Measurements from ENCODE around the gene TMPRSS4.

TMPRSS4 gene

DNA sequence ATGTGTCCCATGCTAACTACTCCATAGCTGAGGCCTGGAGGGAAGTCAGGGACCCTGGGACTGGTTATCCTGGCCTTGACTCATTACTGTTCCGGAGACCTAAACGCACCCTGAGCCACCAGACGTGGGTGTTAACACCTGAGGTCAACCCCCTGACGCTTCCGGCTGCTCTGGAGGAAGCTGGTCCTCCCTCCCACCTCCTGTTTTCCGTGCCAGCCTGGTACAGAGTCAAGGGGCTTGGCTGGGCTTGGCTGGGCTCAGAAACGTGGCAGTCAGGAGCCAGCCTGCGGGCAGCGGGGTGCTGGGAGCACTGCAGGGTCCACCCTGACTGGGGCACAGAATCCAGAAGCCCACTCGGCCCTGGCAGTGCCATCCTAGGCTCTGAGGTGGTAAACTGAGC lies 2.6 kb downstream of the TMPRSS4 start:
- ATAC-seq (ENCODE audit: low read depth) (no peak), DNase-seq (ENCODE audit: low spot score) (no peak)
- H3K27me3 ChIP-seq (ENCODE audit: insufficient read depth, poor library complexity, severe bottlenecking): no peaks in the 10 kb centered on the region
- H3K4me1 ChIP-seq (ENCODE audit: insufficient read depth, poor library complexity, severe bottlenecking): peaks cover 36% of the 10 kb centered on the region
- no peak overlapping the region for H3K4me3 ChIP-seq (ENCODE audit: severe bottlenecking)
- no peak overlapping the region for H3K27ac ChIP-seq (ENCODE audit: poor library complexity, severe bottlenecking)
- TF ChIP-seq CTCF (IDR thresholded peaks at IDR 0.05; ENCODE audit: poor library complexity, severe bottlenecking): no peak
- no peaks in the 10 kb centered on the region for H3K36me3 ChIP-seq (ENCODE audit: low read depth)
- no peaks in the 10 kb centered on the region for H3K9me3 ChIP-seq (ENCODE audit: severe bottlenecking)

DNA sequence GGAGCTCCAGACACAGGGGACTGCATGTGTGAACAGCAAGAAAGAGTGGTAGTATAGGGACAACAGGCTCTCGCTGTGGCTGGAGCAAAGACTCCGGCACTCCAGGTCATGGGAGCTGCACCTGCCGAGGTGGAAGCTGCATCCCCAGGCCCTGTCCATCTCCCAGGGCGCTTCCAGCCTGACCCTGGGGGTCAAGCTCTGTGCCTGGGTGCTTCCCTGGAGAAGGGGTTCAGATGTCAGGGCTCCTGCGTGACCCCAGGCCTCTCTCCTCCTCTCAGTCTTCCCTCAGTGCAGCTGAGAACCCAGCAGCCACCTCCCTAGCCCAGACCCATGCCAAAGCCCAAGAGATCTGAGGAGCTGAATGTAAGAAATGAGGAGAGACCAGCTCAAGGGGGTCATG lies 3.4 kb downstream of the TMPRSS4 start:
- ATAC-seq (ENCODE audit: low read depth) (no peak), DNase-seq (ENCODE audit: low spot score) (no peak)
- Histone ChIP-seq H3K27ac (ENCODE audit: poor library complexity, severe bottlenecking) (no peak overlapping the region), H3K9me3 (ENCODE audit: severe bottlenecking) (no peaks in the 10 kb centered on the region), H3K36me3 (ENCODE audit: low read depth) (no peaks in the 10 kb centered on the region), H3K27me3 (ENCODE audit: insufficient read depth, poor library complexity, severe bottlenecking) (no peaks in the 10 kb centered on the region), H3K4me3 (ENCODE audit: severe bottlenecking) (no peak overlapping the region), H3K4me1 (ENCODE audit: insufficient read depth, poor library complexity, severe bottlenecking) (peaks cover 30% of the 10 kb centered on the region)
- TF ChIP-seq CTCF (IDR thresholded peaks at IDR 0.05; ENCODE audit: poor library complexity, severe bottlenecking): no peak

- H3K9me3 ChIP-seq (ENCODE audit: severe bottlenecking): no peaks in the 10 kb centered on the region
- ATAC-seq (ENCODE audit: low read depth): peak; percentile 24
- no peak for DNase-seq (ENCODE audit: low spot score)
- H3K27me3 ChIP-seq (ENCODE audit: insufficient read depth, poor library complexity, severe bottlenecking): no peaks in the 10 kb centered on the region
- H3K27ac ChIP-seq (ENCODE audit: poor library complexity, severe bottlenecking): no peak overlapping the region
- no peak overlapping the region for H3K4me3 ChIP-seq (ENCODE audit: severe bottlenecking)
- H3K4me1 ChIP-seq (ENCODE audit: insufficient read depth, poor library complexity, severe bottlenecking): peaks cover 19% of the 10 kb centered on the region
- no peak for TF ChIP-seq CTCF (IDR thresholded peaks at IDR 0.05; ENCODE audit: poor library complexity, severe bottlenecking)
- no peaks in the 10 kb centered on the region for H3K36me3 ChIP-seq (ENCODE audit: low read depth)
These were observed 4.5 kb downstream of the TMPRSS4 start for GRCh38 chr11:118081241-118081958.

- DNase-seq (ENCODE audit: low spot score) (no peak), ATAC-seq (ENCODE audit: low read depth) (no peak)
- H3K36me3 ChIP-seq (ENCODE audit: low read depth): no peaks in the 10 kb centered on the region
- peaks cover 8% of the 10 kb centered on the region for H3K4me1 ChIP-seq (ENCODE audit: insufficient read depth, poor library complexity, severe bottlenecking)
- TF ChIP-seq CTCF (IDR thresholded peaks at IDR 0.05; ENCODE audit: poor library complexity, severe bottlenecking): no peak
- no peaks in the 10 kb centered on the region for H3K9me3 ChIP-seq (ENCODE audit: severe bottlenecking)
- H3K27me3 ChIP-seq (ENCODE audit: insufficient read depth, poor library complexity, severe bottlenecking): no peaks in the 10 kb centered on the region
- no peak overlapping the region for H3K4me3 ChIP-seq (ENCODE audit: severe bottlenecking)
- no peak overlapping the region for H3K27ac ChIP-seq (ENCODE audit: poor library complexity, severe bottlenecking)
These were observed 6.1 kb downstream of the TMPRSS4 start for GRCh38 chr11:118082880-118083552.

DNA sequence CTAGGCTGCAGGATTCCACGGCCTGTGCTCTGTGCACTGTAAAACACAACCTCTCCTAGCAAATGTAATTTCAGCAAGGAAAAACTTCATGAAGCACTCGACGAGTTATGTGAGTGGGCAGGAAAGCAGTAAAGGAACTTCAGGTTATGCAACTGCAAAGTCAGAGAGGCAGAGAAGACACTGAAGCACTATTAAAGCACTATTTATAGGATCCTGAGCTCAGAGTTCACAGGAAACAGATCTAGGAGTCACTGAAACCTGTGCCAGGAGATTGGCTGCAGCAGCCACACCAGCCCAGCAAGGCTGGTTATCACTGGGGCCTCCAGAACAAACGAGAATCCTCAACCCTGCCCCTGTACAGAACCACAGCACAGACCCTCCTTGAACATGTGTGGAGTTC lies 7.4 kb downstream of the TMPRSS4 start:
- no peaks in the 10 kb centered on the region for H3K27me3 ChIP-seq (ENCODE audit: insufficient read depth, poor library complexity, severe bottlenecking)
- H3K9me3 ChIP-seq (ENCODE audit: severe bottlenecking): no peaks in the 10 kb centered on the region
- no peaks in the 10 kb centered on the region for H3K36me3 ChIP-seq (ENCODE audit: low read depth)
- DNase-seq (ENCODE audit: low spot score) (no peak), ATAC-seq (ENCODE audit: low read depth) (peak; percentile 77)
- H3K27ac ChIP-seq (ENCODE audit: poor library complexity, severe bottlenecking): no peak overlapping the region
- H3K4me1 ChIP-seq (ENCODE audit: insufficient read depth, poor library complexity, severe bottlenecking): peaks cover 8% of the 10 kb centered on the region
- H3K4me3 ChIP-seq (ENCODE audit: severe bottlenecking): no peak overlapping the region
- no peak for TF ChIP-seq CTCF (IDR thresholded peaks at IDR 0.05; ENCODE audit: poor library complexity, severe bottlenecking)
